ENCODE results near the gene DNAJB8. TPM values are rescaled to one million over a fixed set of nuclear protein-coding genes. Genes with fewer than 3 reads are reported as not detected.

The DNAJB8 gene
- total RNA-seq, 4 donors from 2014 or later = not detected

DNA sequence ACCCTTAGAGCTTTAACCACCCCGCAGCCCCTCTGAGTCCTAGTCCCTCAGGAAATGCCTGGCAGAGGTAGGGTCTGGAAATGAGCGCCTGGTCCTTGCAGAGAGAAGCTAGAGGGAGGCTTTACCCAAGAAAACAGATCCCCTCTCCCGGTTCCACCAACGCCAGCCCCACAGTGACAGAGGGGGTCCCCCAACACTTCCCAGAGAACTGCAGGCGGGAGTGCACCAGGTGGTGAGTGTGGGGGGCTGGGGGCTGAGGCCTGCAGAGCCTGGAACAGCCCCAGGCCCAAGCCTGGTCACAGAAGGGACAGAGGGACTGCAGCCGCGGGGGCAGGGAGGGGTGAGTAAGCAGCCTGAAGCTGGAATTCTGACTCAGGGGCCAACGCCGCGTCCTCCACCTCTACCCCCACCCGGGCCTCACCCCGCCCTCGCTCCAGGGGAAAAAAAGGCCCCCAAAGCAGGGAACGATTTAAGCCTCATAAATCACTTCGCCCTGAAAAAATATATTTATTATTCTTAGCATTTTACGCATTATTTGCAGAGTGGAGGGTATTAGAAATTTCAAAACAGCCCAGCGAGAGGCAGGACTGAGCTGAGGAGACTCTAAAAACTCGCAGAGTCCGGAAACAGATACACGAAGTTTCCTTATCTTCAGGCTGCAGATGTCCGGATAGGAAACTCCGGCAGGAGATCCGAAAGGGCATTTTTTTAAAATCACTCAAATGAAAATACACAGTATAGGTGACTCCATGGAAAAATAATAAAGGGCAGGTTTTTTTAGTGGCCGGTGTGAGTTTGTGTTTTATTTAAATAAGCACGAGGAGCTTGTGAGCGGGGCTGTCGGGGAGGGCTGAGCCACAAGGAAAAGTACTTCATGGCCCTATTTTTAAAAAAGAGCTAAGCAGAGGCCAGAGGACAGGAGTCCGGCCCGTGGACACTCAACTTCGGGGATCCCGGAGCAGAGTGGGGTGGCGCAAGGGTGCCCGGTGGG lies 16.3 kb upstream of the DNAJB8 start:
- DNase-seq (ENCODE audit: extremely low spot score) = no peak
- Histone ChIP-seq H3K4me1 (peaks cover 43 to 61% (median 59%) of the 10 kb centered on the region in 4 donors), H3K9me3 (no peaks in the 10 kb centered on the region), H3K27ac (replicated peaks in 1 of 4) (peak overlapping the region; percentile 46 to 63 (median 54)), H3K36me3 (peaks cover 0 to 30% (median 0%) of the 10 kb centered on the region in 4 donors), H3K4me3 (peak overlapping the region; percentile 17 to 63 (median 52)), H3K27me3 (peaks cover 8 to 100% (median 73%) of the 10 kb centered on the region in 4 donors)
- WGBS = 9% methylated on average over 32 of the region's 33 CpGs
- intact Hi-C loops (cut with DNase I) = no loop called here
- TF ChIP-seq POLR2AphosphoS5 (IDR thresholded peaks at IDR 0.05) (peak; percentile 44 to 47), POLR2A (IDR thresholded peaks at IDR 0.05; ENCODE audit: low read depth) (no peak)

DNA sequence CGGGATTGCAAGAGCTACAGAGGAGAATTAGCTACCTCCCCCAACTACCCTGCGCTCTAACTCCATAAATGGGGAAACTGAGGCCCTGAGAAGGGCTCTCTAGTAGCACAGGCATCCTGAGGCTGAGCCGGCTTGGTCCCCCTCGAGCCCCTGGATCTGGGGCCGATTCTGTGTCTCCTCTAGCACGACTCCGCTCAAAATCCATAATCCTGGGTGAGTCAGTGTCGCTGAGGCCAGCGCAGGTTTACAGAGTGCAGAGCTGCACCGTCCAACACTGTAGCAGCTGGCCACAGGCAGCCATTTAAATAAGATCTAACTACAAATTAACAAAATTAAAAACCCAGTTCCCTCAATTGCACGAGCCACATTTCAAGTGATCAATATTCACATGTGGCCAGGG lies 15.5 kb upstream of the DNAJB8 start:
- no peak for DNase-seq (ENCODE audit: extremely low spot score)
- intact Hi-C loops (cut with DNase I) = no loop called here
- no peaks in the 10 kb centered on the region for H3K9me3 ChIP-seq
- 21% methylated on average over 6 of the region's 11 CpGs for WGBS
- H3K36me3 ChIP-seq = peaks cover 0 to 30% (median 0%) of the 10 kb centered on the region in 4 donors
- H3K27ac ChIP-seq (replicated peaks in 1 of 4) = peak overlapping the region in 2 of 4 donors; percentile 12 to 39
- H3K27me3 ChIP-seq = peaks cover 8 to 100% (median 65%) of the 10 kb centered on the region in 4 donors
- TF ChIP-seq POLR2AphosphoS5 (IDR thresholded peaks at IDR 0.05) = no peak
- TF ChIP-seq EP300 (IDR thresholded peaks at IDR 0.05) = no peak
- no peak for TF ChIP-seq CTCF (IDR thresholded peaks at IDR 0.05)
- no peak for TF ChIP-seq POLR2A (IDR thresholded peaks at IDR 0.05; ENCODE audit: low read depth)
- peaks cover 35 to 54% (median 51%) of the 10 kb centered on the region in 4 donors for H3K4me1 ChIP-seq
- H3K4me3 ChIP-seq = no peak overlapping the region

- H3K27ac ChIP-seq (replicated peaks in 1 of 4) = peak overlapping the region in 2 of 4 donors; percentile 6 to 39
- intact Hi-C loops (cut with DNase I) = no loop called here
- no peaks in the 10 kb centered on the region for H3K9me3 ChIP-seq
- 64% methylated on average over 3 of the region's 19 CpGs for WGBS
- peaks cover 30 to 47% (median 44%) of the 10 kb centered on the region in 4 donors for H3K4me1 ChIP-seq
- H3K36me3 ChIP-seq = peaks cover 0 to 30% (median 0%) of the 10 kb centered on the region in 4 donors
- peaks cover 5 to 100% (median 59%) of the 10 kb centered on the region in 4 donors for H3K27me3 ChIP-seq
- H3K4me3 ChIP-seq = no peak overlapping the region
- DNase-seq (ENCODE audit: extremely low spot score) = no peak
- no peak for TF ChIP-seq POLR2A (IDR thresholded peaks at IDR 0.05; ENCODE audit: low read depth)
- peak in 1 of 2 donors; percentile 5 for TF ChIP-seq POLR2AphosphoS5 (IDR thresholded peaks at IDR 0.05)
Observed at GRCh38 chr3:128481438-128481942, 14.8 kb upstream of the DNAJB8 start.

DNA sequence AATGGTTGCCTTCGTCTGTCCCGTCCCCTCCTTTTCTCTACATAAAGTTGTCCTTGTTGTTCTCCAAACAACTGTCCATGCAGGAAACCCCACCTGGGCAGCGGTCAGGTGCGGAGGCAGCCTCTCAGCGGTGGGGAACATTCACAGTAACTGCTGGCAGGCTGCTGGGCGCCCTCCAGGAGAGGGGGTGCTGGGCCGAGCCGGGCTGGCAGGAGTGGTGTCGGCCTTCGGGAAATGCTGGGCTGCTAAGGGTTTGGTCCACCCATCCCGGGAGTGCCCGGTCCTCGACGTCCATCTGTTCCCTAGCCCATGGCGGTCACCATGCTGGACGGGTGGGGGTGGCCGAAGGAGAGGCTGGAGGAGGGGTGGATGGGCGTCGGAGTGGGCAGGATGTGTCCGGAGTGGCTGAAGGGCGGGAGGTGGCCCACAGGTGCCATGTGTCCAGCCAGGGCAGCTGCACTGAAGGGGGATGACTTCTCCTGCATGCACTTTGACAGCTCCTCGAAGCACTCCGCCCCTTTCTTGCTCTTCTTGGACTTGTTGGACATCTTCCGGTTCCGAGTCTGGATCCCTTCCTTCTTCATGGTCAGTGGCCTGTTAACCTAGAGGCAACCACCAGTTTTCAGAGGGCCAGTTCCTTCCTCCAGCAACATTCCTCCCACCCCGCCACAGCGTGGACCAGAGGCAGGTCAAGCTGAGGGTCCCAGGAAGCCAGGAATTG lies 14.2 kb upstream of the DNAJB8 start:
- H3K9me3 ChIP-seq = no peaks in the 10 kb centered on the region
- WGBS = 63% methylated on average over 22 of the region's 27 CpGs
- intact Hi-C loops (cut with DNase I) = no loop called here
- H3K36me3 ChIP-seq = peaks cover 0 to 27% (median 0%) of the 10 kb centered on the region in 4 donors
- TF ChIP-seq EP300 (IDR thresholded peaks at IDR 0.05) (no peak), POLR2A (IDR thresholded peaks at IDR 0.05; ENCODE audit: low read depth) (no peak), CTCF (IDR thresholded peaks at IDR 0.05) (no peak), POLR2AphosphoS5 (IDR thresholded peaks at IDR 0.05) (no peak)
- no peak overlapping the region for H3K4me3 ChIP-seq
- peak overlapping the region in 2 of 4 donors; percentile 6 to 39 for H3K27ac ChIP-seq (replicated peaks in 1 of 4)
- peaks cover 28 to 41% (median 39%) of the 10 kb centered on the region in 4 donors for H3K4me1 ChIP-seq
- DNase-seq (ENCODE audit: extremely low spot score) = no peak
- H3K27me3 ChIP-seq = peaks cover 0 to 100% (median 52%) of the 10 kb centered on the region in 4 donors

DNA sequence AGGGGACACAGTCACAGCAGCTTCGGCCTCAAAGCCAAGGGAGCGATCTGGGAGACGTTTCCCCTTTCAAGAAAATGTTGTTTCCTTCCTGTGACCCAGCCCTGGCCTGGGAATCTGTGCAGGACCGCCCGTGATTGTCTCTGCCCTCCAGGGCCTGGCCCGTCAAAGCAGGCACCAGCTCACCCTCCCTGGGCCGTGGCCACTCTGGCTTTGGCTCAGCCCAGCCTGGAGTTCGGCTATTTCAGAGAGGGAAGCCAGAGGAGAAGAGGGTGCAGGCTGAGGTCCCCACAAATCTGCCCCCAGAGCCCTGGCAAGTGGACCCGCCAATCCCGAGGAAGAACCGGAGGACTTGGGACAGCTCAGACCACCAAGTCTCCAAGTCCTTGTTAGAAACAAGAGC lies 13.6 kb upstream of the DNAJB8 start:
- no peak overlapping the region for H3K4me3 ChIP-seq
- no peak overlapping the region for H3K27ac ChIP-seq (replicated peaks in 1 of 4)
- H3K36me3 ChIP-seq = peaks cover 0 to 21% (median 0%) of the 10 kb centered on the region in 4 donors
- H3K9me3 ChIP-seq = no peaks in the 10 kb centered on the region
- no peak for DNase-seq (ENCODE audit: extremely low spot score)
- intact Hi-C loops (cut with DNase I) = no loop called here
- H3K27me3 ChIP-seq = peaks cover 0 to 100% (median 48%) of the 10 kb centered on the region in 4 donors
- 49% methylated on average over 10 of the region's 11 CpGs for WGBS
- no peak for TF ChIP-seq POLR2A (IDR thresholded peaks at IDR 0.05; ENCODE audit: low read depth)
- TF ChIP-seq POLR2AphosphoS5 (IDR thresholded peaks at IDR 0.05) = peak in 1 of 2 donors; percentile 13
- peaks cover 28 to 39% (median 37%) of the 10 kb centered on the region in 4 donors for H3K4me1 ChIP-seq
